Activated CD8-positive, alpha-beta T cell treated with anti-CD3 and anti-CD28 coated beads for 36 hours (primary cell): ENCODE measurements around the gene ZNF205. TPM values are rescaled to one million over a fixed set of nuclear protein-coding genes. Genes with fewer than 3 reads are reported as not detected.

Experiments used
- ATAC-seq: fragments of 200-7000 bp; cut with Tn5 transposase; one replicate; pipeline ENCODE4 v1.10.0; 2021; ENCODE audit warnings: mild to moderate bottlenecking, moderate library complexity
- CTCF ChIA-PET: fragments of 350-600 bp; sonication (Branson Sonifier 250); formaldehyde crosslinking; loops from one replicate; lab custom pipeline; 2021; ENCODE audit warnings: antibody characterized with exemption; lab: Charles Lee
- POLR2A ChIA-PET: fragments of 350-600 bp; sonication (Branson Sonifier 250); formaldehyde crosslinking; loops from one replicate; lab custom pipeline; 2021; ENCODE audit warnings: antibody characterized with exemption; lab: Charles Lee
- DNase-seq: peaks from one replicate; pipeline ENCODE4 v3.0.0-alpha.2; 2020
- H3K27ac Mint-ChIP-seq: one replicate; pipeline ENCODE4 v1.8.0; 2021; ENCODE audit warnings: mild to moderate bottlenecking, mixed read lengths
- H3K27me3 Mint-ChIP-seq: one replicate; pipeline ENCODE4 v1.8.0; 2021; ENCODE audit warnings: mixed read lengths
- H3K36me3 Mint-ChIP-seq: one replicate; pipeline ENCODE4 v1.8.0; 2021; ENCODE audit warnings: low read depth, mixed read lengths
- H3K4me1 Mint-ChIP-seq: one replicate; pipeline ENCODE4 v1.8.0; 2021; ENCODE audit warnings: low read depth, mixed read lengths
- H3K4me3 Mint-ChIP-seq: one replicate; pipeline ENCODE4 v1.8.0; 2021; ENCODE audit warnings: mild to moderate bottlenecking, moderate library complexity, mixed read lengths
- H3K9me3 Mint-ChIP-seq: one replicate; pipeline ENCODE4 v1.8.0; 2021; ENCODE audit warnings: mixed read lengths
- CTCF ChIP-seq: fragments of 200-600 bp; IDR thresholded peaks from one replicate; pipeline ENCODE4 v1.8.0; 2022; ENCODE audit warnings: antibody characterized with exemption, mild to moderate bottlenecking
- intact Hi-C: fragments of 100-400 bp; cut with micrococcal nuclease; formaldehyde crosslinking; loops from one replicate; pipeline ENCODE4 v1.10.0; 2022
- total RNA-seq, 2 experiments: library from RNA; stranded (reverse); gene quantifications; one replicate each; pipeline ENCODE4 v1.2.3, GENCODE V29; 2021

ZNF205 gene
- total RNA-seq, 2 experiments from 2014 or later, result not detected

- ATAC-seq (no peak), DNase-seq (no peak)
- Mint-ChIP-seq H3K4me1 (peaks cover 37% of the 10 kb centered on the region), H3K27me3 (peaks cover 11% of the 10 kb centered on the region), H3K27ac (no peak overlapping the region), H3K36me3 (peaks cover 3% of the 10 kb centered on the region), H3K4me3 (no peak overlapping the region), H3K9me3 (peaks cover 4% of the 10 kb centered on the region)
- no peak for TF ChIP-seq CTCF
- CTCF ChIA-PET, result interaction anchor here (1.0 to 1.2 kb wide), 3 partner anchors 13 to 24 kb away, joined by 3 to 6 read pairs (median 4); no protein-coding TSS in a partner anchor
- intact Hi-C loops, result loop anchor here (5.0 kb wide), 1 partner anchor 48 kb away; no protein-coding TSS in a partner anchor
- POLR2A ChIA-PET, result interaction anchor here (1.2 kb wide), 1 partner anchor 56 kb away, joined by 3 read pairs; the partner anchor contains the start of gene ZSCAN10
Observed at GRCh38 chr16:3155181-3155580, 42.8 kb downstream of the ZNF205 start.

DNA sequence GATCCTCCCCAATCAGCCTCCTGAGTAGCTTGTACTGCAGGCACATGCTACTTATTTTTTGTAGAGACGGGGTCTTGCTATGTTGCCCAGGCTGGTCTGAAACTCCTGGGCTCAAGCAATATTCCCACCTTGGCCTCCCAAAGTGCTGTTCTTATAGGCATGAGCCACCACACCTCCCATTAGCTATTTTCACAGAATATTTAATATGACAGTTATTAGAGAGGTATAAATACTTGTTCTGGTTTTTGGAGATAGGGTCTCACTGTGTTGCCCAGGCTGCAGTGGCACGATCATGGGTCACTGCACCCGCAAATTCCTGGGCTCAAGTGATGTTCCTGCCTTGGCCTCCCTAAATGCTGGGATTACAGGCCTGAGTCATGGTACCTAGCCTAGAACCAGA lies 43.6 kb downstream of the ZNF205 start:
- H3K27ac Mint-ChIP-seq, result no peak overlapping the region
- TF ChIP-seq CTCF, result no peak
- ATAC-seq (no peak), DNase-seq (no peak)
- intact Hi-C loops, result loop anchor here (2.0 to 5.0 kb wide), 2 partner anchors 15 to 49 kb away; no protein-coding TSS in a partner anchor
- H3K9me3 Mint-ChIP-seq, result peaks cover 4% of the 10 kb centered on the region
- no peak overlapping the region for H3K4me3 Mint-ChIP-seq
- peaks cover 11% of the 10 kb centered on the region for H3K27me3 Mint-ChIP-seq
- peaks cover 32% of the 10 kb centered on the region for H3K4me1 Mint-ChIP-seq
- H3K36me3 Mint-ChIP-seq, result peaks cover 3% of the 10 kb centered on the region
- ChIA-PET POLR2A (interaction anchor here (1.2 kb wide), 1 partner anchor 57 kb away, joined by 3 read pairs; the partner anchor contains the start of gene ZSCAN10), CTCF (interaction anchor here (1.0 to 1.4 kb wide), 4 partner anchors 10 to 25 kb away, joined by 3 to 6 read pairs (median 4); no protein-coding TSS in a partner anchor)

- DNase-seq, result peak; percentile 75
- peak overlapping the region; percentile 74 for H3K27ac Mint-ChIP-seq
- intact Hi-C loops, result loop anchor here (2.0 to 5.0 kb wide), 2 partner anchors 13 to 50 kb away; no protein-coding TSS in a partner anchor
- H3K4me3 Mint-ChIP-seq, result peak overlapping the region; percentile 80
- no peak for TF ChIP-seq CTCF
- peaks cover 27% of the 10 kb centered on the region for H3K4me1 Mint-ChIP-seq
- POLR2A ChIA-PET, result interaction anchor here (0.6 to 4.5 kb wide), 5 partner anchors 7 to 125 kb away, joined by 3 to 21 read pairs (median 3); no protein-coding TSS in a partner anchor
- peaks cover 10% of the 10 kb centered on the region for H3K27me3 Mint-ChIP-seq
- peaks cover 4% of the 10 kb centered on the region for H3K9me3 Mint-ChIP-seq
- H3K36me3 Mint-ChIP-seq, result peaks cover 3% of the 10 kb centered on the region
- ATAC-seq, result peak; percentile 12
- CTCF ChIA-PET, result interaction anchor here (1.2 to 2.6 kb wide), 5 partner anchors 9 to 98 kb away, joined by 3 to 20 read pairs (median 7); no protein-coding TSS in a partner anchor
Observed at GRCh38 chr16:3157229-3158025, 45.0 kb downstream of the ZNF205 start.

DNA sequence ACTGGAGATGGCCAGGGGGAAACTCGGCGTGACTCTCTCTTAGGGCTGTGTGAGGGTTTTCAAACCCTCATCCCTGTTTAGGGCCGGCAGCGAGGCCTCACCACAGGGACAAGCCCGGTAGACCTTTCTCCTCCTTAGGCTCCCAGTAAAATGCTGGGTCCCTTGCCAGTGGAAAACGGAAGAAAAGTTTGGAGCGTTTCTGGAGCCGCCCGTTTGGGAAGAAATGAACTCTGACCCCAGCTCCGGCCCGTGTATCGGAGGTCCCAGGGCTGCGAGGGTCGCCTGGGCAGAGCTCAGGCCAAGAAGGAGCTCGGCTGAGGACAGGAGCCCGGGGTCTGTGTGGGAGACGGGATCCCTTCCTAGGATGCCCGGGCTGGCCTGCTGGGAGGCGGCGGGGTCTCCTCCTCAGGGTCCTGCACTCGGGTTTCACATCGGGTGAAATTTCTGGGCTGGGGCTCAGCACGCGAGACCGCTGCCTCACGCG lies 45.7 kb downstream of the ZNF205 start:
- intact Hi-C loops, result loop anchor here (5.0 kb wide), 1 partner anchor 51 kb away; no protein-coding TSS in a partner anchor
- no peak for TF ChIP-seq CTCF
- Mint-ChIP-seq H3K4me3 (peak overlapping the region; percentile 80), H3K27ac (peak overlapping the region; percentile 74), H3K4me1 (peaks cover 22% of the 10 kb centered on the region), H3K27me3 (peaks cover 7% of the 10 kb centered on the region), H3K36me3 (no peaks in the 10 kb centered on the region), H3K9me3 (peaks cover 4% of the 10 kb centered on the region)
- POLR2A ChIA-PET, result interaction anchor here (0.7 to 4.5 kb wide), 7 partner anchors 8 to 80 kb away, joined by 3 to 21 read pairs (median 5); partner anchors contain the start of gene ZNF213
- no peak for DNase-seq
- peak; percentile 2 for ATAC-seq
- CTCF ChIA-PET, result interaction anchor here (0.6 to 2.6 kb wide), 7 partner anchors 10 to 295 kb away, joined by 3 to 20 read pairs (median 4); no protein-coding TSS in a partner anchor
